HUES64 (cell line): ENCODE data around the gene ADAM8.

ENCODE experiments used
- H3K27ac ChIP-seq: 2 replicates; pipeline ENCODE4 v1.7.0; 2013; ENCODE audit warnings: low read depth, low read length, inconsistent platforms
- H3K27me3 ChIP-seq: 2 replicates; pipeline ENCODE4 v1.6.1; 2013; ENCODE audit warnings: mild to moderate bottlenecking, low read length; ENCODE audit not compliant: insufficient read depth
- H3K36me3 ChIP-seq: 2 replicates; pipeline ENCODE4 v1.6.1; 2013; ENCODE audit warnings: mild to moderate bottlenecking, low read length; ENCODE audit not compliant: insufficient read depth
- H3K4me1 ChIP-seq: 2 replicates; pipeline ENCODE4 v1.6.1; 2013; ENCODE audit warnings: mild to moderate bottlenecking, low read length, moderate library complexity; ENCODE audit not compliant: insufficient read depth
- H3K4me3 ChIP-seq: 2 replicates; pipeline ENCODE4 v1.5.1; 2013; ENCODE audit warnings: mild to moderate bottlenecking, low read length, moderate library complexity
- H3K9ac ChIP-seq: 2 replicates; pipeline ENCODE4 v1.6.1; 2013; ENCODE audit warnings: mild to moderate bottlenecking, low read depth, low read length
- H3K9me3 ChIP-seq: 2 replicates; pipeline ENCODE4 v1.6.1; 2013; ENCODE audit warnings: low read depth, low read length; ENCODE audit not compliant: insufficient read depth
- WGBS: fragments of 150-250, 120-280 bp; methylation state at CpG from one replicate; pipeline ENCODE4 v1.1.7; 2013; ENCODE audit warnings: missing lambda C conversion rate; 5-methylcytosine and 5-hydroxymethylcytosine counted together

ADAM8 gene

DNA sequence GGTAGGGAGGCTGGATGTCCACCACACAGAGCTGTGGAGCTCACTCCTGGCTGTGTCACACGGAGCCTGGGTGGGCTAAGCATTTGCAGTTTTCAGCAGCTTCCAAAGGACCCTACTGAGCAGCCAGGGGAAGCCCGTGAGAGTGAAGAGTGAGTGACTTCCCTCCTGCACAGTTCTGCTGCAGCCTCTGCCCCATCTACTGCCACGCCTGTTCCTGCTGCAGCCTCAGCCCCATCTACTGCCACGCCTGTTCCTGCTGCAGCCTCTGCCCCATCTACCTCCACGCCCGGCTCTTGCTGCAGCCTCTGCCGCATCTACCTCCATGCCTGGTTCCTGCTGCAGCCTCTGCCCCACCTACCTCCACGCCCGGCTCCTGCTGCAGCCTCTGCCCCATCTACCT lies 12.2 kb downstream of the ADAM8 start:
- Histone ChIP-seq H3K4me1 (0 out of 2 replicates have a peak, but pooled peaks cover 10% of the 10 kb centered on the region), H3K9ac (no peak overlapping the region), H3K9me3 (no peaks in the 10 kb centered on the region), H3K27me3 (peaks cover 19% of the 10 kb centered on the region), H3K27ac (no peak overlapping the region), H3K4me3 (no peak overlapping the region), H3K36me3 (no peaks in the 10 kb centered on the region)
- 82% methylated on average over 9 of the region's 9 CpGs for WGBS

DNA sequence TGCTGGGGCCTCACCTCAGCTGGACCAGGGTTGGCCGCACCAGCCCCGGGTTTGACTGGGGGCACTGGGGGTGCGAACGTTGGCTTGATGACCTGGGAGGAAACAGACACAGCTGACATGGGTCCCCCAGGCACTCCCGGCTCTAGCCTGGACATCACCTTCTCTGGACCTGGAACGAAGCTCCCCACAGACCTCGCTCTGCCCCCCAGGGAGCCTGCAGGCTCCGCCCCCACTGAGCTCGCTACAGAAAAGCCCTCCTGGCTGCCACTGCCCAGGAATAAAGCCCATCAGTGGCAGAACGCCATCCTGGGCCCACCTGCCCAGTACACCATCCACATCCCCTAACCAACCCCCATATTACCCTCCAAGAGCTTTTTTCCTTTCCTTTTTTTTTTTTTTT lies 13.0 kb downstream of the ADAM8 start:
- Histone ChIP-seq H3K27ac (no peak overlapping the region), H3K4me3 (no peak overlapping the region), H3K4me1 (0 out of 2 replicates have a peak, but pooled peaks cover 10% of the 10 kb centered on the region), H3K36me3 (no peaks in the 10 kb centered on the region), H3K27me3 (peaks cover 19% of the 10 kb centered on the region), H3K9me3 (no peaks in the 10 kb centered on the region), H3K9ac (no peak overlapping the region)
- WGBS = 83% methylated on average over 10 of the region's 10 CpGs

DNA sequence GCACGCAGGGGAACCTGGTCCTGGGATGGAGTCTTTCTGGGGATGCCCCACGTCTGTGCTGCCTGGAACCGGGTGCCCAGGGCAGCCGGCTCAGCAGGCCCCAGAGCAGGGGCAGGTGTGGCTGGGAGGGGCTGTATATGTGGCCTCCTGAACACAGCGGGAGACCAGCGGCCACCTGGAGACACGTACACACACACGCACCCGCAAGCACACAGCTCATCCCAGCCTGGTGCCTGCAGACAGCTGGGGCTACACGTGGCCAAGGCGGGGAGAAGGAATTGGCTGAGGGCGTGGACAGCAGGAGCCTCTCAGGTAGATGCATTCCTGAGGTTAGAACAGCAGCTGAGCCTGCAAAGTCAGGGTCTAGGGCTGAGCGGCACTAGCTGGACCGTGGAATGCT lies 14.0 kb downstream of the ADAM8 start:
- Histone ChIP-seq H3K4me3 (no peak overlapping the region), H3K36me3 (no peaks in the 10 kb centered on the region), H3K27me3 (peaks cover 19% of the 10 kb centered on the region), H3K4me1 (0 out of 2 replicates have a peak, but pooled peaks cover 10% of the 10 kb centered on the region), H3K27ac (no peak overlapping the region), H3K9me3 (no peaks in the 10 kb centered on the region), H3K9ac (no peak overlapping the region)
- 85% methylated on average over 14 of the region's 14 CpGs for WGBS

DNA sequence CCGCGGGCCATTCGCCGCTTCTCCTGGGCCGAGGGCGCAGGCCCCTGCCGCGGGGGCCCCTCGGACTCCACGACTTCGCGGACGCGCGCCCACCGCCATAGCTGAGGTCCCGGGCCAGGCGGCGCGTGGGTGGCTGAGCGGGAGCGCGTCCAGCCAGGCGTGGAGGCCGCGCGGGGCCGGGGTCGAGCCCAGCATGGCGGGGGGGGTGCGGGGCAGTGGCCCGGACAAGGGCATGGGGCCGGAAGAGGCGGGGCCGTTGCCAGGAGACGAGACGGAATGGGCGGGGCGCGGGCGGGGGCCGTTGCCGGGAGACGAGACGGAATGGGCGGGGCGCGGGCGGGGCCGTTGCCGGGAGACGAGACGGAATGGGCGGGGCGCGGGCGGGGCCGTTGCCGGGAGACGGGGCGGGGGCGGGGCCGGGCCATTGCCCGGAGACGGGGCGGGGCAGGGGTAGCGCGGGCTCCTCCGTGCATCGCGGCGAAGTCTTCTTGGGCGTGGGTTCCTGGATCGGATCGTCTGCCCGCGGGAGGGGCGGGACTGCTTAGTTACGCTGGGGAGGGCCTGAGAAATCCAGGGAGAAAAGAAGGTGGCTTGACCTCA lies 14.8 kb downstream of the ADAM8 start:
- H3K27me3 ChIP-seq = peaks cover 19% of the 10 kb centered on the region
- no peaks in the 10 kb centered on the region for H3K9me3 ChIP-seq
- H3K27ac ChIP-seq = no peak overlapping the region
- peaks cover 13% of the 10 kb centered on the region; the same call in 1 of the 2 replicates for H3K4me1 ChIP-seq
- H3K4me3 ChIP-seq = peak overlapping the region; percentile 62
- no peaks in the 10 kb centered on the region for H3K36me3 ChIP-seq
- WGBS = under 1% methylated on average over 78 of the region's 79 CpGs
- peak overlapping the region; percentile 47 for H3K9ac ChIP-seq

DNA sequence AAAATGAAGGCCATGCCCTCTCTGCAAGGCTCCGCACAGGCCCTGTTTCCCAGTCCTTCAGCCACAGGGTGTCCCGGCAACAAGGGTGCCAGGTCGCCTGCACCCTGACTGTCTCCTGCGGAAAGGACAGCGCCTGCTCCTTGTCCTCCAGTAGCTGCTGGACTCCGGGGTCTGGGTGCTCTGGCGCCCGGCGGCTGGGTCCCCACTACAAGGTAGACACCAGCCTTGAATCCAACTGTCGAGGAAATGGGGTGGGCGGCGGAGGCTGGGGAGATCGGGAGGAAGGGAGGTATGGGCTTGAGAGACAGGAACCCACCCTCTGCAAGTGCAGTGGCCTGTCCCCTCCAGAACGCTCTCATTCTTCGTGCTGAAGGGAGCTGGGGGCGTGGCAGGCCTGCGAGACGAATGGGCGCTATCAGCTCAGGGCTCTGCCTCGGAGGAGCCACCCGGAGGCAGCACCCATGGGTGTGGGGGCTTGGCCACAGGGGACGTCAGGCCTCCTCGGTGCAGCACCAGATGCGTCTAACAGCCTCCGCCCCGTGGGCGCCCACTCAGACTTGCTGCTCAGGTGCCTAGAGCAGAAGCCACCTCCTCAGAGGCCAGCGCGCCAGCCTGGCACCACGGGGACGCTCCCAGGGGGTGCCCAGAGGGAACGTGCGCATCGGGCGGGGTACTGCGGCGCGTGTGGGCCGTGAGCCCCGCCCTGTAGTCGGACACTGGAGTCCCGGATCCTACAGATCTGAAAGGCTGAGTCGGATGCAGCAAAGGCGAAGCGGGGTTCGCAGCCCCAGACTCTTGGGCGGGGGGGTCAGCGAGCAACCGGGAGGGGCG lies 15.6 kb downstream of the ADAM8 start:
- Histone ChIP-seq H3K9me3 (no peaks in the 10 kb centered on the region), H3K9ac (peak overlapping the region; percentile 47), H3K36me3 (no peaks in the 10 kb centered on the region), H3K4me1 (peaks cover 13% of the 10 kb centered on the region; the same call in 1 of the 2 replicates), H3K4me3 (peak overlapping the region; percentile 62), H3K27me3 (peaks cover 19% of the 10 kb centered on the region), H3K27ac (no peak overlapping the region)
- 36% methylated on average over 48 of the region's 50 CpGs for WGBS

DNA sequence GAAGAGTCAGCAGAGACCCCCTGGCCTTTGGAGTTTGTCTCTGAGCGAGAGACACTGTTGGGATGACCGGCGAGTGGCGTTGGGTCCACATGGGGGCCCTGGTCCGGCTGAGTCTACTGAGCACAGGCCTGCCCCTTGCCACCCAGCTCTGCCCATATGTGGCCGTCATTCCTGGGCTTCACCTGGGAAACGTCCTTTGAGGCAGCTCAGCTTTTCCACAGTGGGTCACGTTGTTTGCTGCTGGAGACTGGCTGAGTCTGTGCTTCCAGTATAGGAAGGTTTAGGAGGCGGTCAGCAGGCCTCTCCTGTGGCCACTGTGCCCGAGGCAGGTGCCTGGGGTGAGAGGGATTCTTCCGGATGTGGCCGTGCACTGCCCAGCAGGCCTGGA lies 17.1 kb downstream of the ADAM8 start:
- H3K4me3 ChIP-seq = no peak overlapping the region
- H3K9ac ChIP-seq = no peak overlapping the region
- peaks cover 19% of the 10 kb centered on the region for H3K27me3 ChIP-seq
- no peaks in the 10 kb centered on the region for H3K9me3 ChIP-seq
- H3K36me3 ChIP-seq = no peaks in the 10 kb centered on the region
- H3K27ac ChIP-seq = no peak overlapping the region
- 82% methylated on average over 12 of the region's 12 CpGs for WGBS
- H3K4me1 ChIP-seq = peaks cover 13% of the 10 kb centered on the region; the same call in 1 of the 2 replicates

DNA sequence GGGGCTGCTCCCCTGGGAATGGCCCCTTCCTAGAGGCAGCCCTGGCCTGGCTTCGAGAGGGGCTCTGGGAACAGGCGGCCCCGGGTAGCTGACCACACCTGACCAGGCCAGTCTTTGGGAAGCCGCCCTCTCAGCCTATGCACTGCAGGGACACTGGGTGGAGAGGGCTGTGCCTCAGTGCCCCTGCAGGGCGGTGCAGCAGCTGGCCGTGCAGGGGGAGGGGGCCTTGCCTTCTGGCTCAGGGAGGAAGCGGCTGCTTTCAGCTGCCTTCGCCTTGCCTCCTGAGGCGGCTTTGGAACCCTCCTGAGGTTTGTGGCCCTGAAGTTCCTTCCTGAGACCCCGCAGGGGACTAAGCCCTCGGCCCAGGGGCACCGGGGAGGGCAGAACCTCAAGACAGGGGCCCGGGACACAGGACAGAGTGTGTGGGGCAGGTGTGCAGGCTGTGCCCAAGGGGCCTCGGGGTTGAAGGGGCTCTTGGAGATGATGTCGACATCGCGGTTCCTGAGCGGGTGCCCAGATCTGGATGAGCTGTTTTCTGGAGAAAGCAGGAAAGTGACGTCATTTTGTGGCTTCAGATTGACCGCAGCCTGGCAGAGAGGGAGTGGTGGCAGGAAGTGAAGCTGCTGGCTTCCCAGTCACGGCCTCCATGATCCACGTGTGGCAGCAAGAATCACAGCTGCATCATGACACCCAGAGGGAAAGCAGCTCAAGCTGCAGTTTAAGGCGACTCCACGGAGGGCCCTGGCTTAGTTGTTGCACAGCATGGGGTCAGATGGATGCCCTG lies 17.7 kb downstream of the ADAM8 start:
- Histone ChIP-seq H3K4me3 (no peak overlapping the region), H3K4me1 (peaks cover 13% of the 10 kb centered on the region; the same call in 1 of the 2 replicates), H3K27me3 (peaks cover 19% of the 10 kb centered on the region), H3K9ac (no peak overlapping the region), H3K36me3 (no peaks in the 10 kb centered on the region), H3K27ac (no peak overlapping the region), H3K9me3 (no peaks in the 10 kb centered on the region)
- WGBS = 80% methylated on average over 24 of the region's 24 CpGs

DNA sequence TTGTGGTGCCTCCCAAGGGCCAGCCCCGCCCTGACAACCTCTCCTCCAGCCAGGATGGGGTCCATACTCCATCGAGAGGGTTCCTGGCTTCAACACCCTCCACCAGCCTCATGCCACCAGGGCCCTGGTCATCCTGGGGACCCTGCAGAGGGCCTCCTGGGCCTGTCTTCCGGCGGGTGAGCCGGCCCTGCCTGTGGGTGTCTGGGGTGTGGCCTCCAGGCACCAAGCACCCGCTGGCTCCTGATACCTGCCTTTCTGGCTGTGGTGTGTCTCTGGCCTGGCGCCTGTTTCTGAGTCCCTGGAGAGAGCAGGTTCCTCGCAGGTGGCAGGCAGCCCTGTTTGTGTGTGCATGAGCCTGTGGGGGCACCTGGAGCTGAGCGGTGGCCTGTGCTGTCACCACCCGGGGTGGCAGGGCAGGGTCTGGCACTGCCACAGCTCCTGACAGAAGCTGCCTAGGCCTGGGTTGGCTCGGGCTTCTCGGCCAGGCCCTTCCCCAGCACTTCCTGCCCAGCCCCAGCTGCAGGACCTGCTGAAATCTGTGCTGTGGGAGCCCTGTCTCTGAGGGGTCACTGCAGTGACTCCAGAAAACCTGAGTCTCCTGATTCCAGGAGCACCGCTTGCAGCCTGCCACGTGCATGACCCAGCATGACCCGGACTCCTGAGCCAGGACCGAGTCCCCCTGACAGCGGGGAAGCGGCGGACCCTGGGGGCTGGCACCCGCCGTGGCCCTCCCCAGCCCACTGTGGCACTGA lies 18.4 kb downstream of the ADAM8 start:
- H3K9ac ChIP-seq = no peak overlapping the region
- H3K4me3 ChIP-seq = no peak overlapping the region; the same call in 1 of the 2 replicates
- H3K36me3 ChIP-seq = no peaks in the 10 kb centered on the region
- peaks cover 13% of the 10 kb centered on the region; the same call in 1 of the 2 replicates for H3K4me1 ChIP-seq
- peaks cover 16% of the 10 kb centered on the region for H3K27me3 ChIP-seq
- 86% methylated on average over 21 of the region's 21 CpGs for WGBS
- no peak overlapping the region for H3K27ac ChIP-seq
- no peaks in the 10 kb centered on the region for H3K9me3 ChIP-seq

DNA sequence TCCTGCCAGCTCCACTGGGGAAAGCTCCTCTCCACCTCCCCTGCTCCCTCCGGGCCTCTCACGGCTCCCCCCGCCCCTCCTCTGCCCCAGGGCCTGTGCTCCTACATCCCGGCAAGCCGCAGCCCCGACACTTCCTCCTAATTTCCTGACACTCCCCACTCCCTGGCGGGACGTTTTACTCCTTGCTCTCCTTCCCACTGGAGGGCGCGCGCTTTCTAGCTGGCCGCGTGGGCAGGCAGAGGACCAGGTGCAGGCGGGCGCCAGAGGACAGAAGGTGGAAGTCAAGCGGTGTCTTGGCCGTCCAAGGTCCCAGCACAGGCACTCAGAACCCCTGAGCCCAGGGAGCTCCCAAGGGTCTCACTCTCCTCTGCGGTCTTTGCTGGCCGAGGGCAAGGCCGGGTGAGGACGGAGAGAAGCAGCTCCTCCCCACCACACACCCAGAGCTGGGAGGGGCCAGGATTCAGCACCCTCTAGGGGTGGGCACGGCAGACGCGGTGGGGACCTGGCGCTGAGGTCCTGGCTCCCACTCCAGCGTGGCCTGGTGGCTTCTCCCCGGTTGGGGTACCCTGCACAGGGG lies 19.1 kb downstream of the ADAM8 start:
- 8% methylated on average over 27 of the region's 27 CpGs for WGBS
- H3K27ac ChIP-seq = no peak overlapping the region
- H3K27me3 ChIP-seq = peaks cover 9% of the 10 kb centered on the region
- no peak overlapping the region for H3K9ac ChIP-seq
- no peaks in the 10 kb centered on the region for H3K36me3 ChIP-seq
- no peaks in the 10 kb centered on the region for H3K9me3 ChIP-seq
- H3K4me1 ChIP-seq = peaks cover 12% of the 10 kb centered on the region; the same call in 1 of the 2 replicates
- H3K4me3 ChIP-seq = peak overlapping the region; percentile 38

DNA sequence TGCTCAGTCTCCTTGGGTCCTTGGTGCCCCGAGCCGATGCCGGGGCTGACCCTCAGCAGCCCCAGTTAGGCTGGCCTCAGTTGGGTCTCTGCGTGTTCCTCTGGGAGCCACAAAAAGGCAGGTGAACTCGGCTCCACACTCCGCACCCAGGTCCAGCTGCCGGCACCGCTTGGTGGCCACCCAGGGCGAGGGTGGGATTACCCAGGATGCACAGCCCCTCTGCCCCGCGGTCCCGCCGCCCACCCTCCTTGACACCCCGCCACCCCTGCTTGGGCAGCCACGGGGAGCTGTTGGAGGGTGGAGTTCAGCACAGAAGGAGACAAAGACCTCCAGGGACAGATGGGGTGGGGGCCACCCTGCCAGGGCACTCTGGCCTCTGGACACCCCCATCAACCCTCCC lies 21.3 kb downstream of the ADAM8 start:
- H3K4me3 ChIP-seq = no peak overlapping the region
- H3K9me3 ChIP-seq = no peaks in the 10 kb centered on the region
- H3K36me3 ChIP-seq = no peaks in the 10 kb centered on the region
- H3K9ac ChIP-seq = no peak overlapping the region
- H3K27ac ChIP-seq = no peak overlapping the region
- WGBS = 94% methylated on average over 15 of the region's 15 CpGs
- H3K27me3 ChIP-seq = peaks cover 2% of the 10 kb centered on the region; the same call in 1 of the 2 replicates
- H3K4me1 ChIP-seq = peaks cover 4% of the 10 kb centered on the region; the same call in 1 of the 2 replicates
